Measurements from ENCODE around the gene FAHD1.
A peak's percentile ranks its signal among the peaks of the same experiment; 100 is the strongest.

The FAHD1 gene

GRCh38 chr16:1821861-1822611 is 5.0 kb upstream of the FAHD1 start:
- in situ Hi-C loops (cut with HindIII; ENCODE audit: low sequenced_read_pairs), result no loop called here
- no peak for DNase-seq (ENCODE audit: low read depth, low spot score)
- no peak for TF ChIP-seq CTCF (IDR thresholded peaks at IDR 0.05; ENCODE audit: low read depth, low read length)
- no peak overlapping the region for H3K4me3 ChIP-seq (ENCODE audit: low read depth, low read length)

- in situ Hi-C loops (cut with HindIII; ENCODE audit: low sequenced_read_pairs), result no loop called here
- DNase-seq (ENCODE audit: low read depth, low spot score), result no peak
- TF ChIP-seq CTCF (IDR thresholded peaks at IDR 0.05; ENCODE audit: low read depth, low read length), result no peak
- no peak overlapping the region for H3K4me3 ChIP-seq (ENCODE audit: low read depth, low read length)
These were observed 4.2 kb upstream of the FAHD1 start for GRCh38 chr16:1822801-1823200.

- peak; percentile 33 for TF ChIP-seq CTCF (IDR thresholded peaks at IDR 0.05; ENCODE audit: low read depth, low read length)
- H3K4me3 ChIP-seq (ENCODE audit: low read depth, low read length), result no peak overlapping the region
- in situ Hi-C loops (cut with HindIII; ENCODE audit: low sequenced_read_pairs), result no loop called here
- DNase-seq (ENCODE audit: low read depth, low spot score), result peak; percentile 39
These were observed 3.2 kb upstream of the FAHD1 start for GRCh38 chr16:1823821-1824220.

GRCh38 chr16:1825381-1825863 is 1.6 kb upstream of the FAHD1 start:
- in situ Hi-C loops (cut with HindIII; ENCODE audit: low sequenced_read_pairs), result no loop called here
- DNase-seq (ENCODE audit: low read depth, low spot score), result no peak
- peak overlapping the region; percentile 89 for H3K4me3 ChIP-seq (ENCODE audit: low read depth, low read length)
- TF ChIP-seq CTCF (IDR thresholded peaks at IDR 0.05; ENCODE audit: low read depth, low read length), result no peak

GRCh38 chr16:1825864-1826690 is 929 bp upstream of the FAHD1 start:
- TF ChIP-seq CTCF (IDR thresholded peaks at IDR 0.05; ENCODE audit: low read depth, low read length), result no peak
- in situ Hi-C loops (cut with HindIII; ENCODE audit: low sequenced_read_pairs), result no loop called here
- peak overlapping the region; percentile 89 for H3K4me3 ChIP-seq (ENCODE audit: low read depth, low read length)
- no peak for DNase-seq (ENCODE audit: low read depth, low spot score)

GRCh38 chr16:1828645-1829410 is 1.8 kb downstream of the FAHD1 start:
- no peak overlapping the region for H3K4me3 ChIP-seq (ENCODE audit: low read depth, low read length)
- no peak for TF ChIP-seq CTCF (IDR thresholded peaks at IDR 0.05; ENCODE audit: low read depth, low read length)
- in situ Hi-C loops (cut with HindIII; ENCODE audit: low sequenced_read_pairs), result no loop called here
- DNase-seq (ENCODE audit: low read depth, low spot score), result no peak
